Measurements from ENCODE around the gene DNAAF9. TPM values are rescaled to one million over a fixed set of nuclear protein-coding genes. Genes with fewer than 3 reads are reported as not detected.

Gene DNAAF9
- total and polyA plus RNA-seq, 4 experiments from 2014 or later: 0.72 to 6.1 (median 3.6) TPM

DNA sequence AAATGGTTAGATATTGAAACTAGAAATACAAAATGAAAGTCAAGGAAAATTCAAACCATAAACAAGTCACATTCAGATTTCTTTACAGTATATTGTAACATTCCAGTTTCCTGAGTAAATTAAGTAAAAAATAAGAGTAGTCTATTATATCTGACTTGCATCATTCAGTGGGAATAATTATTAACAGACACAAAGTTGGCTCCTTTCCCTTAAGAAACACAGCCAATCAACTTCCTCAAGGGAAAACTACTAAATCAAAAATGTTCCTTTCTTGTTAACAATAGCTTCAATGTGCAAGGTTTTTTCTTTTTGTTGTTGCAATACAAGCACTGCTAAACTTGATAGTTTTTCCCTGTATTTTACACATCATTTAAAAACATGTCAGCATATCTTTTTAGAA lies 33.2 kb downstream of the DNAAF9 start:
- Histone ChIP-seq H3K27ac (ENCODE audit: low read depth, low read length) (no peak overlapping the region), H3K4me3 (ENCODE audit: low read length in 2 of 2) (no peak overlapping the region), H3K27me3 (ENCODE audit: insufficient read depth, low read length) (no peaks in the 10 kb centered on the region), H3K9me3 (ENCODE audit: control insufficient read depth in 1 of 2, low read length in 2 of 2) (no peaks in the 10 kb centered on the region), H3K36me3 (ENCODE audit: insufficient read depth, low read length) (peaks cover 10% of the 10 kb centered on the region), H3K4me1 (ENCODE audit: insufficient read depth, low read length) (no peaks in the 10 kb centered on the region)
- ChIA-PET POLR2A (ENCODE audit: partially characterized antibody) (no interaction called here), CTCF (ENCODE audit: partially characterized antibody) (no interaction called here)
- no peaks in the 10 kb centered on the region for H3K27me3 Mint-ChIP-seq
- H3K4me3 Mint-ChIP-seq: no peak overlapping the region
- no peak overlapping the region for H3K27ac Mint-ChIP-seq
- DNase-seq: no peak
- intact Hi-C loops (cut with micrococcal nuclease): no loop called here
- no peaks in the 10 kb centered on the region for H3K4me1 Mint-ChIP-seq
- peaks cover 59% of the 10 kb centered on the region in 2 donors for H3K36me3 Mint-ChIP-seq
- H3K9me3 Mint-ChIP-seq: no peaks in the 10 kb centered on the region

DNA sequence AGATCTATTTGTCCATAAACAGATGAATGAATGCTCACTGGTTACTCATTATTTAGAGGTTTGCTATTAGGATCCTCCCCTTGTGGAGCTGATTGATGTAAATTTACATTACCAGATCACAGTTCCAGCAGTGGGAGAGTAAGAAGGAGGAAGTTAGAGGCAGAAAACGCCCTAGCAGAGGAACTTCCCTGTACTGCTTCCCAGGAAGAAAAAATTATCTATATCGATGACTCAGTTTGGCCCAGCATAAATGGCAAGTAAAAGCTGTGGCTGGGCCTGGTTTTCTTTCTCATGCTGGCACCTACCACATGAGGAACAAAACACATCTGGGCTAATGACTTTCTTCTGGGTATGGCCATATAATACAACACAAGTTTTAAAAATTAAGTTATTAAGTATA lies 35.7 kb downstream of the DNAAF9 start:
- no peak overlapping the region for H3K27ac ChIP-seq (ENCODE audit: low read depth, low read length)
- peaks cover 51 to 53% of the 10 kb centered on the region in 2 donors for H3K36me3 Mint-ChIP-seq
- H3K27me3 ChIP-seq (ENCODE audit: insufficient read depth, low read length): no peaks in the 10 kb centered on the region
- H3K4me1 ChIP-seq (ENCODE audit: insufficient read depth, low read length): no peaks in the 10 kb centered on the region
- H3K4me3 ChIP-seq (ENCODE audit: low read length in 2 of 2): no peak overlapping the region
- peaks cover 10% of the 10 kb centered on the region for H3K36me3 ChIP-seq (ENCODE audit: insufficient read depth, low read length)
- no peak for DNase-seq
- H3K4me3 Mint-ChIP-seq: no peak overlapping the region
- H3K9me3 ChIP-seq (ENCODE audit: control insufficient read depth in 1 of 2, low read length in 2 of 2): no peaks in the 10 kb centered on the region
- H3K9me3 Mint-ChIP-seq: no peaks in the 10 kb centered on the region
- H3K4me1 Mint-ChIP-seq: peaks cover 0 to 3% (median 0%) of the 10 kb centered on the region in 4 donors
- ChIA-PET POLR2A (ENCODE audit: partially characterized antibody) (no interaction called here), CTCF (ENCODE audit: partially characterized antibody) (no interaction called here)
- no peaks in the 10 kb centered on the region for H3K27me3 Mint-ChIP-seq
- no peak overlapping the region for H3K27ac Mint-ChIP-seq
- intact Hi-C loops (cut with micrococcal nuclease): no loop called here

DNA sequence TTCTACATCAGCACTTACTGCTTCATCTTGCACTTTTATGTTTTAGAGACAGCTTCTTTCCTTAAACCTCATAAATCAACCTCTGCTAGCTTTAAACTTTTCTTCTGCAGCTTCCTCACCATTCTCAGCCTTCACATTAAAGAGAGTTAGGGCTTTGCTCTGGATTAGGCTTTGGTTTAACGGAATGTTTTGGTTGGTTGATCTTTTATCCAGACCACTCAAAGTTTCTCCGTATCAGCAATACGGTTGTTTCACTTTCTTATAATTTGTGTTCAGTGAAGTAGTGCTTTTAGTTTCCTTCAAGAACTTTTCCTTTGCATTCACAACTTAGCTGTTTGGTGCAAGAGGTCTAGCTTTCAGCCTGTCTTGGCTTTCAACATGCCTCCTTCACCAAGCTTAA lies 40.4 kb downstream of the DNAAF9 start:
- CTCF ChIA-PET (ENCODE audit: partially characterized antibody): interaction anchor here (0.6 kb wide), 2 partner anchors 313 to 772 kb away, joined by 3 read pairs; no protein-coding TSS in a partner anchor
- POLR2A ChIA-PET (ENCODE audit: partially characterized antibody): no interaction called here
- Histone ChIP-seq H3K4me3 (ENCODE audit: low read length in 2 of 2) (no peak overlapping the region), H3K9me3 (ENCODE audit: control insufficient read depth in 1 of 2, low read length in 2 of 2) (no peaks in the 10 kb centered on the region), H3K27ac (ENCODE audit: low read depth, low read length) (no peak overlapping the region), H3K27me3 (ENCODE audit: insufficient read depth, low read length) (no peaks in the 10 kb centered on the region), H3K36me3 (ENCODE audit: insufficient read depth, low read length) (no peaks in the 10 kb centered on the region), H3K4me1 (ENCODE audit: insufficient read depth, low read length) (no peaks in the 10 kb centered on the region)
- intact Hi-C loops (cut with micrococcal nuclease): no loop called here
- Mint-ChIP-seq H3K36me3 (peaks cover 17 to 34% of the 10 kb centered on the region in 2 donors), H3K4me1 (peaks cover 0 to 3% (median 0%) of the 10 kb centered on the region in 4 donors), H3K27ac (no peak overlapping the region), H3K9me3 (no peaks in the 10 kb centered on the region), H3K27me3 (no peaks in the 10 kb centered on the region), H3K4me3 (no peak overlapping the region)
- DNase-seq: no peak

DNA sequence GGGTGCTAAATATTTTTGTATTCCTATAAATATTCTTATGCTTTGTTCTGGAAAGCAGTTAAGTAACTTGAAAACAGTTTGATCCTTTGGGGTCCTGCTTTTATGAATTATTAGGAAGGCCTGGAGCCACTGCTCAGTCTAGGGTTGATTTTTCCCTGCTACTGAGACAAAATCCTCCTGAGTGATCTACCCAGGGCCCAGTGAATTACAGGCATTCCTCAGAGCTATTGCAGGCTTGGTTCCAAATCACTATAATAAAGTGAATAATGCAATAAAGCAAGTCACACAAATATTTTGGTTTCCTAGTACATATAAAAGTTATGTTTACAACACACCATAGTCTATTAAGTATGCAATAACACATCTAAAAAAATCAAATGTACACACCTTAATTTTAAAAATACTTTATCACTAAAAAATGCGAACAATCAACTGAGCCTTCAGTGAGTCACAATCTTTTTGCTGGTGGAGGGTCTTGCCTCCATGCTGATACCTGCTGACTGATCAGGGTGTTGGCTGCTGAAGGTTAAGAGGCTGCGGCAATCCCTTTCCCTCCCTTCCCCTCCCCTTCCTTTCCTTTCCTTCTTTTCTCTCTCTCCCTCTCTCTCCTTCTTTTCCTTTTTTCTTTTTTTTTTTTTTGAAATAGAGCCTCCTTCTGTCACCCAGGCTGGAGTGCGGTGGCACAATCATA lies 43.0 kb downstream of the DNAAF9 start:
- ChIA-PET POLR2A (ENCODE audit: partially characterized antibody) (no interaction called here), CTCF (ENCODE audit: partially characterized antibody) (interaction anchor here (1.4 kb wide), 1 partner anchor 146 kb away, joined by 4 read pairs; no protein-coding TSS in a partner anchor)
- Histone ChIP-seq H3K4me1 (ENCODE audit: insufficient read depth, low read length) (no peaks in the 10 kb centered on the region), H3K27ac (ENCODE audit: low read depth, low read length) (no peak overlapping the region), H3K4me3 (ENCODE audit: low read length in 2 of 2) (no peak overlapping the region), H3K36me3 (ENCODE audit: insufficient read depth, low read length) (no peaks in the 10 kb centered on the region), H3K9me3 (ENCODE audit: control insufficient read depth in 1 of 2, low read length in 2 of 2) (no peaks in the 10 kb centered on the region), H3K27me3 (ENCODE audit: insufficient read depth, low read length) (no peaks in the 10 kb centered on the region)
- Mint-ChIP-seq H3K27me3 (no peaks in the 10 kb centered on the region), H3K4me3 (no peak overlapping the region), H3K27ac (no peak overlapping the region), H3K9me3 (no peaks in the 10 kb centered on the region), H3K36me3 (peaks cover 9 to 22% of the 10 kb centered on the region in 2 donors), H3K4me1 (peaks cover 0 to 3% (median 0%) of the 10 kb centered on the region in 4 donors)
- intact Hi-C loops (cut with micrococcal nuclease): no loop called here
- no peak for DNase-seq

DNA sequence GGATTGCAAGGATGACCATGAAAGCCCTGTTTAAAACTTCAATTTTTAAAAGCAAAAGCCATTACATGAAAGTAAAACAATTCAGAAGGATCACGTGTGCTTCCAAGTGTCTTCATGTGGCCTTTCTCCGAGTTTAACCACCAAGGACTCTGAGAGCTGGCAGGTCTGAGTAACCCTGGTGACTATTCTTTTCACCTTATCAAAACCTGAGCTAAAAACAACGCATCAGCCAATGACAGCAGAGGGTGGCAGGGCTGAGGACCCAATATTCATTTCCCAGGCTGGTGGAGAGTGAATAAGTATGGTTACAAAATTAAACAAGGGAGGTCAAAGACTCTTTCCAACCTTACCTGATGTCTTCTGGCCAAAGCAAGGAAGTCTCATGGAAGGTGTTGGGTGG lies 46.7 kb downstream of the DNAAF9 start:
- Mint-ChIP-seq H3K27me3 (no peaks in the 10 kb centered on the region), H3K9me3 (no peaks in the 10 kb centered on the region), H3K4me1 (no peaks in the 10 kb centered on the region), H3K36me3 (peaks cover 10 to 16% of the 10 kb centered on the region in 2 donors), H3K27ac (no peak overlapping the region), H3K4me3 (no peak overlapping the region)
- H3K4me1 ChIP-seq (ENCODE audit: insufficient read depth, low read length): no peaks in the 10 kb centered on the region
- POLR2A ChIA-PET (ENCODE audit: partially characterized antibody): no interaction called here
- no peak overlapping the region for H3K4me3 ChIP-seq (ENCODE audit: low read length in 2 of 2)
- no peak overlapping the region for H3K27ac ChIP-seq (ENCODE audit: low read depth, low read length)
- H3K9me3 ChIP-seq (ENCODE audit: control insufficient read depth in 1 of 2, low read length in 2 of 2): no peaks in the 10 kb centered on the region
- CTCF ChIA-PET (ENCODE audit: partially characterized antibody): no interaction called here
- H3K27me3 ChIP-seq (ENCODE audit: insufficient read depth, low read length): no peaks in the 10 kb centered on the region
- DNase-seq: no peak
- H3K36me3 ChIP-seq (ENCODE audit: insufficient read depth, low read length): no peaks in the 10 kb centered on the region
- intact Hi-C loops (cut with micrococcal nuclease): no loop called here

DNA sequence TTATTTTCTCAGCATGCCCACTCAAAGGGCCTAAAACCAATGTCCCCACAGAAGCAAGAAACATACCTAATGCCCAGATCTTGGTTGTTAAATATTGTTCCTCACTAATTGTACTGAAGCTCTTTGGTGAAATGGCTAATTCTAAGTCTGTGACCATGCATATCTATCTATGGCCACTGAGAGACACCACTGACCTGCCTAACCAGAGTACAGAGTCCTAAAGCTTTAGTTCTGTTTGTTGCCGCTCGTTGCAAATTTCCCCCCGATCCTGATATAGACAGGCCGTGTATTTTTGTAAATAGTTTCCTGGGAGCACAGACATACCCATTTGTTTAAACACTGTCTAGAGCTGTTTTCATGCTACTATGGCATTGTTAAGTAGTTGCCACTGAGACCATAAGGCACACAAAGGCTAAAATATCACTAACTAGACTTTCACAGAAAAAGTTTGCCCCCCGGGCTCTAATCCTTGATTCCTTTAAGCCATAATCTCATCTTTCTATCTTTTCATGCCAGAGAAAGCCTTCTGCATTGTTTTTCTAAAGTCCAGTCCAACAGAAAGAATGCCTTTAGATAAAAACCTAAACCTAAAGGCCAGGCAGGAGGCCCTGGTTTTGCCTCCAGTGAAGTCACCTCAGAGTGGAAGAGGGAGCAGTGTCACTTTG lies 48.7 kb downstream of the DNAAF9 start:
- Mint-ChIP-seq H3K9me3 (no peaks in the 10 kb centered on the region), H3K4me1 (no peaks in the 10 kb centered on the region), H3K4me3 (no peak overlapping the region), H3K36me3 (peaks cover 7 to 14% of the 10 kb centered on the region in 2 donors), H3K27ac (no peak overlapping the region), H3K27me3 (no peaks in the 10 kb centered on the region)
- Histone ChIP-seq H3K27ac (ENCODE audit: low read depth, low read length) (no peak overlapping the region), H3K9me3 (ENCODE audit: control insufficient read depth in 1 of 2, low read length in 2 of 2) (no peaks in the 10 kb centered on the region), H3K4me3 (ENCODE audit: low read length in 2 of 2) (no peak overlapping the region), H3K4me1 (ENCODE audit: insufficient read depth, low read length) (no peaks in the 10 kb centered on the region), H3K27me3 (ENCODE audit: insufficient read depth, low read length) (no peaks in the 10 kb centered on the region), H3K36me3 (ENCODE audit: insufficient read depth, low read length) (no peaks in the 10 kb centered on the region)
- CTCF ChIA-PET (ENCODE audit: partially characterized antibody): no interaction called here
- POLR2A ChIA-PET (ENCODE audit: partially characterized antibody): no interaction called here
- intact Hi-C loops (cut with micrococcal nuclease): no loop called here
- no peak for DNase-seq

All from CD4-positive, alpha-beta memory T cell (primary cell).